Prostate gland (tissue), 2 donors: Measurements from ENCODE around the gene SNRK. TPM values are rescaled to one million over a fixed set of nuclear protein-coding genes. Genes with fewer than 3 reads are reported as not detected.

Experiments used
- DNase-seq: peaks from one replicate; pipeline ENCODE4 v3.0.0-alpha.2; 2019; ENCODE audit warnings: low spot score
- H3K27ac ChIP-seq, 2 donors: fragments of 200-600 bp; sonication (generic); 2 replicates each; pipeline ENCODE4 v1.5.1; 2017 to 2019
- H3K27me3 ChIP-seq: fragments of 200-600 bp; sonication (generic); replicated peaks from 2 replicates; pipeline ENCODE4 v1.5.1; 2019; ENCODE audit not compliant: insufficient read depth
- H3K36me3 ChIP-seq, 2 donors: fragments of 200-600 bp; sonication (generic); 1 replicate in 1 of 2; 2 replicates in 1 of 2; pipeline versions ENCODE4 v1.5.1 to v1.8.1; 2017 to 2019
- H3K4me1 ChIP-seq: fragments of 200-600 bp; sonication (generic); replicated peaks from 2 replicates; pipeline ENCODE4 v1.5.1; 2019
- H3K4me3 ChIP-seq, 2 donors: fragments of 200-600 bp; sonication (generic); 2 replicates each; pipeline ENCODE4 v1.5.1; 2017 to 2019
- H3K9me3 ChIP-seq: fragments of 200-600 bp; sonication (generic); 2 replicates; pipeline ENCODE4 v1.5.1; 2017
- CTCF ChIP-seq, 4 experiments: fragments of 200-600 bp in 2 of 4; fragments of 450-650 bp in 2 of 4; sonication (generic) in 2 of 4; IDR thresholded peaks; 1 replicate in 3 of 4; 2 replicates in 1 of 4; pipeline ENCODE4 v1.5.1; 2016 to 2019; ENCODE audit warnings: antibody characterized with exemption in 4 of 4, mild to moderate bottlenecking in 2 of 4, moderate library complexity in 2 of 4
- POLR2A ChIP-seq: fragments of 450-650 bp; IDR thresholded peaks from one replicate; pipeline ENCODE4 v1.6.1; 2016; ENCODE audit warnings: antibody characterized with exemption, mild to moderate bottlenecking
- POLR2AphosphoS5 ChIP-seq: sonication (generic); formaldehyde crosslinking; IDR thresholded peaks from one replicate; pipeline ENCODE4 v1.6.1; 2017; ENCODE audit warnings: antibody characterized with exemption
- WGBS: methylation state at CpG from one replicate; pipeline ENCODE4 v1.1.5; 2018; 5-methylcytosine and 5-hydroxymethylcytosine counted together
- intact Hi-C: fragments of 100-400 bp; cut with DNase I; formaldehyde crosslinking; loops from one replicate; pipeline ENCODE4 v1.14.2; 2022
- total RNA-seq, 2 donors: library from RNA; depleted of rRNA; stranded (reverse); fragments of >200 nt; gene quantifications; one replicate each; pipeline ENCODE4 v1.1.0, GENCODE V29; 2016

SNRK gene
- total RNA-seq, 2 donors from 2014 or later: 18.9 to 38.1 TPM

GRCh38 chr3:43365601-43366305, 79.4 kb downstream of the SNRK start:
- intact Hi-C loops: no loop called here
- Histone ChIP-seq H3K4me3 (no peak overlapping the region), H3K9me3 (no peaks in the 10 kb centered on the region), H3K36me3 (no peaks in the 10 kb centered on the region), H3K27ac (no peak overlapping the region), H3K27me3 (no peaks in the 10 kb centered on the region), H3K4me1 (no peaks in the 10 kb centered on the region)
- WGBS: 97% methylated on average over 12 of the region's 12 CpGs
- DNase-seq: no peak
- TF ChIP-seq CTCF (IDR thresholded peaks at IDR 0.05) (no peak), POLR2A (no peak), POLR2AphosphoS5 (no peak)

DNA sequence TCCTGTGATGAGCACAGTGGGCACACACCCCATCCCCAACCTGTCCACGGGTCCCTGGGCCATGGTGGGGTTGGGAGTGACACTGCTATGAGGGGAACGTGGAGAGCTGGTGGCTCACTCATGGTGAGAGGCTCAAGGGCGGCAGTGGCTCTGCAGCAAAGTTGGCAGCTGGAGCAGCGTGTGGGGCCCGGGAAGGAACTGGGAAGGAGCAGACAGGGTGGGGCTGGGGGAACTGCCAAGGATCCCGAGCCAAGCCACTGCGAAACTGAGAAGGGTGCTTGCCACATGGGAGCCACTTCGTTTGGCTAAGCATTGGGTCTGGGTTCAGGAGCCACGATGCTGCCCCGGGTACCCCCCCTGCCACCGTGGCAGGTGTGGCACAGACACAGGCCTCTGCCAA, 80.1 kb downstream of the SNRK start:
- H3K9me3 ChIP-seq: no peaks in the 10 kb centered on the region
- no peaks in the 10 kb centered on the region for H3K27me3 ChIP-seq
- 41% methylated on average over 11 of the region's 11 CpGs for WGBS
- intact Hi-C loops: no loop called here
- H3K27ac ChIP-seq: no peak overlapping the region
- no peaks in the 10 kb centered on the region for H3K4me1 ChIP-seq
- no peak for DNase-seq
- no peaks in the 10 kb centered on the region for H3K36me3 ChIP-seq
- H3K4me3 ChIP-seq: no peak overlapping the region
- no peak for TF ChIP-seq CTCF (IDR thresholded peaks at IDR 0.05)
- no peak for TF ChIP-seq POLR2A
- TF ChIP-seq POLR2AphosphoS5: no peak

DNA sequence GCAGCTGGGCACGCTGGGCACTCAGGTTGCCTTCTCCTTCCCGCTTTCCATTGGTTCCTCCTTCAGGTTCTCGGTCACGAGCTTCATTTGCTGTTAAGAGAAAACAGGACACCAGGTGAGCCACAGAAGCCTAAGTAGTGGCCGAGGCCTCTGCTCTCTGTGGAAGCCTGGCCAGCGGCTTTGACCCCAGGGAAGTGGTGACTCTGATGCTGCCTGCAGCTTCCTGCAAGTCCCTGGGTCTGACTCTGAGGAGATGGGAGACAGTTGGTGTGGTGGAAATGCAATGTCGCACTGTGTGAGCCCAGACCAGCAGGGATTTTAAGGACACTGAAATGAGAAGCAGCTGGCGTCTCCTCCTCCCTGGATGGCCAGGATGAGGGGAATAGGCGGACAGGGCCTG, 80.5 kb downstream of the SNRK start:
- intact Hi-C loops: no loop called here
- WGBS: 85% methylated on average over 8 of the region's 9 CpGs
- Histone ChIP-seq H3K27me3 (no peaks in the 10 kb centered on the region), H3K4me1 (no peaks in the 10 kb centered on the region), H3K27ac (no peak overlapping the region), H3K9me3 (no peaks in the 10 kb centered on the region), H3K4me3 (no peak overlapping the region), H3K36me3 (no peaks in the 10 kb centered on the region)
- DNase-seq: no peak
- TF ChIP-seq POLR2AphosphoS5 (no peak), POLR2A (no peak), CTCF (IDR thresholded peaks at IDR 0.05) (no peak)

- WGBS: 84% methylated on average over 8 of the region's 8 CpGs
- H3K4me1 ChIP-seq: no peaks in the 10 kb centered on the region
- H3K4me3 ChIP-seq: no peak overlapping the region
- intact Hi-C loops: no loop called here
- no peaks in the 10 kb centered on the region for H3K9me3 ChIP-seq
- H3K27ac ChIP-seq: no peak overlapping the region
- H3K36me3 ChIP-seq: no peaks in the 10 kb centered on the region
- DNase-seq: no peak
- TF ChIP-seq CTCF (IDR thresholded peaks at IDR 0.05): no peak
- TF ChIP-seq POLR2AphosphoS5: no peak
- TF ChIP-seq POLR2A: no peak
- no peaks in the 10 kb centered on the region for H3K27me3 ChIP-seq
Measured at GRCh38 chr3:43369404-43370292, 83.3 kb downstream of the SNRK start.
